Ishikawa (cell line): Measurements from ENCODE around the gene RFTN1.

ENCODE experiments used
- EP300 ChIP-seq: IDR thresholded peaks from 2 replicates; pipeline ENCODE4 v1.6.1; 2012; ENCODE audit warnings: borderline replicate concordance
- TAF1 ChIP-seq: IDR thresholded peaks from 2 replicates; pipeline ENCODE4 v1.6.1; 2012; ENCODE audit warnings: low read depth, mild to moderate bottlenecking
- TF ChIP-seq, protein P1 (sequence below): IDR thresholded peaks from 2 replicates; pipeline ENCODE4 v1.6.1; 2012

GRCh38 chr3:16307832-16308531 is 205.5 kb downstream of the RFTN1 start:
- TF ChIP-seq EP300 (no peak), TAF1 (no peak)
- TF ChIP-seq, protein P1, sequence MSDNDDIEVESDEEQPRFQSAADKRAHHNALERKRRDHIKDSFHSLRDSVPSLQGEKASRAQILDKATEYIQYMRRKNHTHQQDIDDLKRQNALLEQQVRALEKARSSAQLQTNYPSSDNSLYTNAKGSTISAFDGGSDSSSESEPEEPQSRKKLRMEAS: no peak
